Stimulated activated CD8-positive, alpha-beta memory T cell treated with anti-CD3 and anti-CD28 coated beads, Interleukin-4, amount 100 ng/mL, for 48 hours (primary cell): Measurements from ENCODE around the gene AMY2B.
"Not testable (repeated sequence)": the region's sequence is repeated elsewhere in the genome, so short reads cannot be mapped to it uniquely, and the experiment has no call there.

Experiments
- DNase-seq: peaks from one replicate; pipeline ENCODE4 v3.0.0-alpha.2; 2020

The AMY2B gene

GRCh38 chr1:103627436-103627835, 56.0 kb downstream of the AMY2B start:
- not testable (repeated sequence) for DNase-seq
